Testis (tissue), 2 donors: Measurements from ENCODE around the gene GRAP.

ENCODE experiments used
- CTCF ChIP-seq, 3 experiments: fragments of 450-650 bp in 2 of 3; fragments of 200-600 bp in 1 of 3; sonication (generic) in 1 of 3; IDR thresholded peaks; one replicate each; pipeline ENCODE4 v1.5.1; 2016 to 2019; ENCODE audit warnings: antibody characterized with exemption in 3 of 3, mild to moderate bottlenecking in 2 of 3, moderate library complexity in 1 of 3
- POLR2A ChIP-seq: fragments of 450-650 bp; IDR thresholded peaks from one replicate; pipeline ENCODE4 v1.6.1; 2017; ENCODE audit warnings: antibody characterized with exemption, mild to moderate bottlenecking, moderate library complexity

- TF ChIP-seq CTCF (IDR thresholded peaks at IDR 0.05) (no peak), POLR2A (no peak)
Measured at GRCh38 chr17:19006698-19007097, 40.1 kb downstream of the GRAP start.
